Left lobe of liver (tissue), 2 donors: ENCODE measurements around the gene TBC1D9B. TPM values are rescaled to one million over a fixed set of nuclear protein-coding genes. Genes with fewer than 3 reads are reported as not detected.

Experiments used
- ATAC-seq: fragments of 200-7000 bp; cut with Tn5 transposase; one replicate; pipeline ENCODE4 v1.9.1; 2020; ENCODE audit warnings: mild to moderate bottlenecking, moderate library complexity
- DNase-seq: peaks from one replicate; pipeline ENCODE4 v3.0.0-alpha.2; 2020; ENCODE audit warnings: low spot score
- total RNA-seq: library from RNA; stranded (reverse); gene quantifications from one replicate; pipeline ENCODE4 v1.2.1, GENCODE V29; 2021
- donor health status: DM: no; HTN: no; CAD: no; lungs with moderate emphysema.
- donor health status: DM: no; HTN: yes; CAD: no.

TBC1D9B gene
- total RNA-seq, 1 donor from 2014 or later = 107 TPM

- no peak for ATAC-seq
- DNase-seq = no peak
Observed at GRCh38 chr5:179870952-179871351, 36.7 kb downstream of the TBC1D9B start.

DNA sequence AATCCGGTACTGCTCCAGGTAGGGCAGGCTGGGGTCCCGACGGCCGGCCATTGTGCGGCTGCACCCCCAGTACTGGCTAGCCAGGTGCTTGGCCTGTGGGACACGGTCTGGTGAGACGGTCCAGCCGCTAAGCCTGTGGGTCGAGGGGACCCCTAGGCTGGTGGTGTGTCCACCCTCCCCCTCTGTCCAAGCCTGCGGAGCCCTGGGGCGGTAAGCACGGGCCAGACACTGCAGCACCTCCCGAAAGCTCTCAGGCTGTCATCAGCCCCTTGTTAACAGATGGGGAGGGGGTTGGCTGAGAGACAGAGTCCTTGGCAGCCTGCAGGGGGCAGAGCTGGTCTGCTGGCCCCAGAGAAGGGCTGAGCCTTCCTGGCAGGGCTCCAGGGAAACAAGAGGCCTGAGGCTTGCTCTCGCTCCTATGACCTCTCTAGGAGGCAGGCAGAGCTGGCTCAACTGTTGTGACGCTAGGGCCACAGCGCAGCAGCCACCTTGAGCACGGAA, 37.2 kb downstream of the TBC1D9B start:
- ATAC-seq = peak; percentile 65
- peak; percentile 59 for DNase-seq

DNA sequence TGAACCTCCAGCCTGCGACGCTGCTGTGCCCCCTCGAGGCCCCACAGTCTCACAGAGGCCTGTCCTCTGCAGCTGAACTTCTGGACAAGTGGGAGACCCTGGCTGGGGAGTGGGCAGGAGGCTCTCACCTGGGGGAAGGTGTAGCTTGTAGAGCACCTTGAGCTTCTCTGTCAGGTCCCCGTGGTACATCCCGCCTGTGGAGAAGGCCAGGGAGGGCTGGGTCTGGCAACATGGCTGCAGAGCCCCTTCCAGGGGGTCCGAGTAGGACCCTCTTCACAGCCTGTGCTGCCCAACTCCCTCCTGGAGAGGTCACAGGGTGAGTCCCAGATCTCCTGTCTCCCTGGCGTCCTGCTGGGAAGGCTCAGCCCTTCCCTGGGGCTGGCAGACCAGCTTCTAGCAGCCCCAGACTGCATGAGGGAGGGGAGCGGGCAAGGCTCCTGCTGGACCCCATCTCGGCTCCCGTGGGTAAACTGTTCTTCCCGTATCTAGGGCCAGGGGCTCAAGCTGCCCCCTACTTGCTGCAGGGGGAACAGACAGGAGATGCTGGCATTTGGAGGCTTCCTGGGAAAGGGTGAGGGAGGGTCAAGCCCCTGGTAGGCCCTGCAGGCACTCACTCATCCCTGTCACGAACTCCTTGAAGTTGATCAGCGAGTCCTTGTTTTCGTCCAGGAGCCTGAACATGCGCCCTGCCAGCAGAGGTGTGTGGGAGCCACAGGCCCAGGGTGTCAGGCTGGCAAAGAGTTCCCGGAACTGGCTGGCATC, 37.9 kb downstream of the TBC1D9B start:
- no peak for ATAC-seq

DNA sequence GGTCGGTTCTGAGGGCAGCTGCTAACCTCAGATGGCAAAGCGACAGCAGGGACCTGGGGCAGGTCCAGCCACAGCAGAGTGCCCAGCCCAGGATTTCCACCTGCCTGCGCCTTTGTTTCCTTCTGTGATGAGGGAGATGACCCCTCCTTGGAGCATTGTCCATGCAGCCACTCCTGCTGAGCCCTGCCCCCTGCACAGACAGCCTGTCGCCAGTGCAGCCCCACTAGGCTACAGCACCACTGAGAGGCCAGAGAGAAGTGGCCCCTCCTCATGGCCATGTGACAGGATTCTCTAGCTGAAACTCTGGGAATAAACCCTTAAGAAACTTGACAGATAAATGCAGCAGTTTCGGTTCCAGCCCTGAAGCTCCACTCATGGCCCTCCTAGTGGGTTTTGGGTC, 38.6 kb downstream of the TBC1D9B start:
- DNase-seq (no peak), ATAC-seq (no peak)

More for the DNA sequence above, 37.9 kb downstream of the TBC1D9B start:
- DNase-seq = no peak

GRCh38 chr5:179868541-179868940, 39.2 kb downstream of the TBC1D9B start:
- ATAC-seq (no peak), DNase-seq (no peak)

DNA sequence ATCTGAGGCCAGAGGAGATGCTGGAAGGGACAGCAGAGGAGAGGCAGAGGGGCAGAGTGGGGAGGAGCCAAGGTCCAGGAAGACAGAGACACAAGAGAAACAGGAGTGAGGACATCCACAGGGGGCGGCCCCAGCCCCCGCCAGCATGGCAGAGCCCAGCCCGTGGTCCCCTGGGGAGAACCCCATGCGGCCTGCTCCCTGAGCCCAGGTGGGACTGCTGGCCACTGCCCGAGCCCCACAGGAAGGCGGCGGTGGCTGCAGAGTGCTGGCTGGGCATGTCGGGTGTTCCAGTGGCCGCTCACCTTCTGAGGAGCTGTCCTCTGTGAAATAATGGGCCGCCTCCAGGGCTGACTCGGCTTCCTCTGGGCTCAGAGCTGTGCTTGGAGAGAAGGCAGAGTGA, 40.2 kb downstream of the TBC1D9B start:
- DNase-seq = no peak
- no peak for ATAC-seq

GRCh38 chr5:179867079-179867465, 40.6 kb downstream of the TBC1D9B start:
- ATAC-seq (no peak), DNase-seq (no peak)

- DNase-seq (no peak), ATAC-seq (peak; percentile 17)
Observed at GRCh38 chr5:179866241-179867078, 41.2 kb downstream of the TBC1D9B start.

- ATAC-seq (no peak), DNase-seq (no peak)
Observed at GRCh38 chr5:179865491-179866240, 42.0 kb downstream of the TBC1D9B start.

DNA sequence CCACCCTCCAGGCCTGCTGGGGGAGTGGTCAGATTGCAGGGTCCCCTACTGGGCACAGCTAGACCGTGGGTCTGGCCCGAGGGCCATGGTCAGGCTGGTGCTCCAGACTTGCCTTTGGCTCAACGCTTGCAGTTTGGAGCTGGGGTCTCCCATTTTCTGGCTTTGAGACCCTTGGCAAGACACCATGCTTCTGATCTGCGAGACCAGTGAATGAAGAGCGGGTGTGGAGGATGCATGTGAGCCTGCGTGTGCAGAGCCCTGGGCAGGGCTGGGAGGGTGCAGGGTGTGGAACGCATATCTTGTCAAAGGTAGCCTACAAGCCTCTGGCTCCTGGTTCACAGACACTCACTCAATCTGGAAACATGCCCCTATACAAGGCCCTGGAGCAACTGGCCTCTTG, 43.0 kb downstream of the TBC1D9B start:
- DNase-seq (no peak), ATAC-seq (no peak)

GRCh38 chr5:179863449-179864085, 44.1 kb downstream of the TBC1D9B start:
- DNase-seq = no peak
- ATAC-seq = no peak

DNA sequence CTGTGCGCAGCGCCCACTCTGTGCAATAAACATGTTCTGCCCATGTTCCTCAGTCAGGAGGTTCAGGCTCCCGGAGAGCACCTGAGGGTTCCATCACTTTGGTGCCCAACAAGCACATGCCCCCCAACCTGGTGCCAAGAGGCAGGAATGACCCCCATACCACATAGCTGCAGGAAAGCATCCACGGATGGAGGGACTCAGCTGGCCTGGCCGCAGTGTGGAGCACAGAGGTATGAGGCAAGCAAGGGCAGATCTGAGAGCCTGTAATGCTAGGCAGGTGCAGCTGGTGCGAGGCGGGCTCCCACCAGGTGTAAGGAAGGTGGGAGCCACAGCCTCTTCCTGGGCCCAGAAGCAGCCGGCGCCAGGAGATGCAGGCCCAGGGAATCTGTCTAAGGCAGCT, 44.8 kb downstream of the TBC1D9B start:
- ATAC-seq (no peak), DNase-seq (no peak)

GRCh38 chr5:179862296-179862695, 45.4 kb downstream of the TBC1D9B start:
- DNase-seq = no peak

GRCh38 chr5:179860301-179860700, 47.4 kb downstream of the TBC1D9B start:
- ATAC-seq (no peak), DNase-seq (no peak)

More at GRCh38 chr5:179862296-179862695, 45.4 kb downstream of the TBC1D9B start:
- ATAC-seq = no peak

- DNase-seq (peak; percentile 98), ATAC-seq (peak; percentile 95)
Observed at GRCh38 chr5:179858586-179859427, 48.9 kb downstream of the TBC1D9B start, which contains the start of gene MRNIP. MRNIP (minus strand) TSS chr5:179858817; CDS start chr5:179858796, 21 bp downstream.

DNA sequence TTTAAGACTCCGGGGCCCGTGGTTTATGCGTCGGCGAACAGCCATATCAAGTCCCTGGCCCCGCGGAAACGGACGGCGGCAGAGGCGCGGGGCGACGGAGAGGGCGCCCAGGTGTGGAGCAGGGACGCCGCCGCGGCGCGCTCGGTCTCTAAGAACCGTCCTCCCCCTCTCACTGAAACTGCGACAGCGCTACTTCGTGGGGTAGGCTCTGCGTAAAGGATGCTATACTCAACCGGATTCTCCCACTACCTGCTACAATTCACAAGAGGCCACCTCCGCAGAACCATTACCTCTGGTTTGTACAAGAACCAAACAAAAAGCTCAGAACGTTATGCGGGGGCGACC, 49.5 kb downstream of the TBC1D9B start:
- ATAC-seq = peak; percentile 71
- no peak for DNase-seq

GRCh38 chr5:179854356-179854755, 53.3 kb downstream of the TBC1D9B start:
- ATAC-seq (no peak), DNase-seq (no peak)

GRCh38 chr5:179852993-179853547, 54.6 kb downstream of the TBC1D9B start:
- DNase-seq (no peak), ATAC-seq (peak; percentile 12)

DNA sequence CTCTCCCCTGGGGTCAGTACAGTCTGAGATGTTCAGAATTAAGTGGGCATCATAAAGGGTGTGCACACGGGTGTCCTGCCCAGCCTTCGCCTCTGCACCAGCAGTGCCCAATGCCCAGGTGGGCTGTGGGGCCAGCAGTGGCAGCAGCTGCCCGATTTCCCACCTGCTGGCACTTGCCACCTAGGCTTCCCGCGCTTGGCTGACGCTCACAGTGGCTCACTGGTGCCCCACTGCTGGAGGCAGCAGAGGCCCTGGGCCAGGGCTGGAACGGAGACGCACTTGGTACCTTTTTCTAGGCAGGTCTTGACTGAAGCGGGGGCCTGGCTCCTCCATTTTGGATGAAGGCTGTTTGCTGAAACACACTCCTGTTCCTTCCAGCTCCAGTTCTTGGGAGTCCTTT, 66.1 kb downstream of the TBC1D9B start:
- ATAC-seq (no peak), DNase-seq (no peak)
